HCT116 (cell line): ENCODE measurements around the gene ICAM2. TPM values are rescaled to one million over a fixed set of nuclear protein-coding genes. Genes with fewer than 3 reads are reported as not detected.

Experiments used
- ATAC-seq: fragments of 200-7000 bp; cut with Tn5 transposase; 2 replicates; pipeline ENCODE4 v1.9.1; 2020; ENCODE audit warnings: mild to moderate bottlenecking, moderate library complexity
- BruUV-seq: library from RNA; stranded (reverse); fragments of 400-500 nt; replicated peaks from 2 replicates; lab custom pipeline; 2021; lab: Mats Ljungman, UMichigan
- CTCF ChIA-PET: fragments of 300-600 bp; sonication (Branson Sonifier 250); formaldehyde crosslinking; loops from one replicate; lab custom pipeline; 2021; ENCODE audit warnings: antibody characterized with exemption; lab: Charles Lee
- POLR2A ChIA-PET: fragments of 300-600, 350-600 bp; sonication (Branson Sonifier 250); formaldehyde crosslinking; loops from one replicate; lab custom pipeline; 2021; ENCODE audit warnings: antibody characterized with exemption; lab: Charles Lee
- RAD21 ChIA-PET, 2 experiments: fragments of 300-600 bp; sonication (Branson Sonifier 250); formaldehyde crosslinking; loops; one replicate each; lab custom pipeline; 2023; ENCODE audit warnings: low total read pairs in 2 of 2; ENCODE audit not compliant: uncharacterized antibody in 2 of 2, unreplicated experiment in 2 of 2, low non-redundant PET in 1 of 2; lab: Charles Lee
- DNase-seq: peaks from one replicate; pipeline ENCODE4 v3.0.0-alpha.2; 2010; ENCODE audit warnings: low read depth, low spot score
- H2AFZ ChIP-seq: fragments of 200-600 bp; shearing (Covaris generic), sonication (generic); 2 replicates; pipeline ENCODE4 v1.6.1; 2017; ENCODE audit warnings: low read depth, mixed run types, mixed read lengths, antibody characterized with exemption, low read length; ENCODE audit not compliant: poor library complexity, severe bottlenecking
- H3K27ac ChIP-seq: 2 replicates; pipeline ENCODE4 v1.5.1; 2012; ENCODE audit warnings: low read depth, low read length
- H3K27me3 ChIP-seq: fragments of 200-600 bp; sonication (generic); 2 replicates; pipeline ENCODE4 v1.6.1; 2016; ENCODE audit warnings: mixed run types, low read length, mixed read lengths; ENCODE audit not compliant: insufficient read depth
- H3K36me3 ChIP-seq, 2 experiments: fragments of 200-500 bp in 1 of 2; fragments of 200-600 bp in 1 of 2; sonication (Bioruptor generic) in 1 of 2; sonication (generic) in 1 of 2; 2 replicates each; pipeline versions ENCODE4 v1.5.1 to v1.6.1; 2014 to 2016; ENCODE audit warnings: low read length in 2 of 2, inconsistent platforms in 1 of 2, mixed read lengths in 1 of 2, mixed run types in 1 of 2; ENCODE audit not compliant: insufficient read depth in 2 of 2, control insufficient read depth in 1 of 2
- H3K4me1 ChIP-seq, 2 experiments: fragments of 200-600 bp in 1 of 2; sonication (generic) in 1 of 2; 2 replicates each; pipeline versions ENCODE4 v1.5.1 to v1.6.1; 2012 to 2017; ENCODE audit warnings: low read length in 2 of 2, inconsistent platforms in 1 of 2, mild to moderate bottlenecking in 1 of 2, mixed read lengths in 1 of 2, mixed run types in 1 of 2, moderate library complexity in 1 of 2; ENCODE audit not compliant: insufficient read depth in 2 of 2, control insufficient read depth in 1 of 2
- H3K4me2 ChIP-seq: fragments of 200-600 bp; sonication (generic); 2 replicates; pipeline ENCODE4 v1.6.1; 2017; ENCODE audit warnings: mixed run types, low read length, mixed read lengths
- H3K4me3 ChIP-seq, 2 experiments: fragments of 200-600 bp in 1 of 2; sonication (generic) in 1 of 2; replicated peaks in 1 of 2; 2 replicates each; pipeline ENCODE4 v1.5.1; 2011 to 2016; ENCODE audit warnings: low read length in 2 of 2, control low read depth in 1 of 2, low read depth in 1 of 2, mild to moderate bottlenecking in 1 of 2, mixed read lengths in 1 of 2, mixed run types in 1 of 2
- H3K79me2 ChIP-seq: fragments of 200-600 bp; sonication (generic); 2 replicates; pipeline ENCODE4 v1.6.1; 2017; ENCODE audit warnings: mild to moderate bottlenecking, mixed run types, low read length, moderate library complexity, mixed read lengths; ENCODE audit not compliant: insufficient read depth
- H3K9ac ChIP-seq: fragments of 200-600 bp; sonication (generic); 2 replicates; pipeline ENCODE4 v1.6.1; 2016; ENCODE audit warnings: low read length, mixed read lengths
- H3K9me2 ChIP-seq: fragments of 200-600 bp; sonication (generic), shearing (Covaris generic); 2 replicates; pipeline ENCODE4 v1.6.1; 2017; ENCODE audit warnings: mixed run types, mild to moderate bottlenecking, moderate library complexity; ENCODE audit not compliant: insufficient read depth
- H3K9me3 ChIP-seq, 2 experiments: fragments of 200-500 bp in 1 of 2; fragments of 200-600 bp in 1 of 2; sonication (Bioruptor generic) in 1 of 2; sonication (generic) in 1 of 2; 2 replicates each; pipeline ENCODE4 v1.6.1; 2014 to 2017; ENCODE audit warnings: low read length in 2 of 2, mixed read lengths in 2 of 2, inconsistent platforms in 1 of 2, low read depth in 1 of 2, mild to moderate bottlenecking in 1 of 2, mixed run types in 1 of 2, moderate library complexity in 1 of 2; ENCODE audit not compliant: control insufficient read depth in 1 of 2, insufficient read depth in 1 of 2
- H4K20me1 ChIP-seq: fragments of 200-600 bp; sonication (generic), shearing (Covaris generic); 2 replicates; pipeline ENCODE4 v1.6.1; 2017; ENCODE audit warnings: mixed run types, mild to moderate bottlenecking, moderate library complexity; ENCODE audit not compliant: insufficient read depth
- CEBPB ChIP-seq: IDR thresholded peaks from 2 replicates; pipeline ENCODE4 v1.6.1; 2012; ENCODE audit warnings: low read depth
- CTCF ChIP-seq, 3 experiments: fragments of 200-600 bp in 1 of 3; sonication (generic) in 1 of 3; IDR thresholded peaks in 2 of 3; conservative IDR thresholded peaks in 1 of 3; 2 replicates each; pipeline ENCODE4 v1.5.1; 2012 to 2017; ENCODE audit warnings: low read depth in 2 of 3, low read length in 2 of 3, antibody characterized with exemption in 1 of 3, borderline replicate concordance in 1 of 3, control low read depth in 1 of 3, mild to moderate bottlenecking in 1 of 3, mixed read lengths in 1 of 3, mixed run types in 1 of 3, moderate library complexity in 1 of 3; ENCODE audit not compliant: insufficient read depth in 1 of 3
- EGR1 ChIP-seq: IDR thresholded peaks from 2 replicates; pipeline ENCODE4 v1.6.1; 2012; ENCODE audit warnings: low read depth
- ELF1 ChIP-seq: IDR thresholded peaks from 2 replicates; pipeline ENCODE4 v1.6.1; 2012; ENCODE audit warnings: low read depth, borderline replicate concordance
- EZH2 ChIP-seq: fragments of 200-600 bp; sonication (generic); IDR thresholded peaks from 2 replicates; pipeline ENCODE4 v1.6.1; 2017; ENCODE audit warnings: antibody characterized with exemption, mixed run types
- EZH2phosphoT487 ChIP-seq: fragments of 200-600 bp; IDR thresholded peaks from 2 replicates; pipeline ENCODE4 v1.6.1; 2018; ENCODE audit warnings: antibody characterized with exemption, borderline replicate concordance
- FOSL1 ChIP-seq: IDR thresholded peaks from 2 replicates; pipeline ENCODE4 v1.6.1; 2012; ENCODE audit warnings: low read depth
- JUND ChIP-seq: IDR thresholded peaks from 2 replicates; pipeline ENCODE4 v1.6.1; 2012
- MAX ChIP-seq: IDR thresholded peaks from 2 replicates; pipeline ENCODE4 v1.6.1; 2012
- POLR2A ChIP-seq: IDR thresholded peaks from 2 replicates; pipeline ENCODE4 v1.7.0; 2011; ENCODE audit warnings: borderline replicate concordance; ENCODE audit not compliant: insufficient read depth, insufficient read length; ENCODE audit errors: extremely low read depth
- RAD21 ChIP-seq: IDR thresholded peaks from 2 replicates; pipeline ENCODE4 v1.6.1; 2012; ENCODE audit warnings: low read depth, mild to moderate bottlenecking
- SIN3A ChIP-seq: IDR thresholded peaks from 2 replicates; pipeline ENCODE4 v1.6.1; 2012; ENCODE audit warnings: low read depth
- SP1 ChIP-seq: IDR thresholded peaks from 2 replicates; pipeline ENCODE4 v1.6.1; 2012; ENCODE audit warnings: low read depth
- SRF ChIP-seq: IDR thresholded peaks from 2 replicates; pipeline ENCODE4 v1.6.1; 2012; ENCODE audit warnings: low read depth
- TCF7L2 ChIP-seq: IDR thresholded peaks from 2 replicates; pipeline ENCODE4 v1.7.0; 2011; ENCODE audit warnings: borderline replicate concordance, inconsistent platforms; ENCODE audit not compliant: insufficient read depth, insufficient read length; ENCODE audit errors: extremely low read depth
- YY1 ChIP-seq: IDR thresholded peaks from 2 replicates; pipeline ENCODE4 v1.6.1; 2011; ENCODE audit warnings: low read length, low read depth, moderate library complexity, mild to moderate bottlenecking; ENCODE audit not compliant: insufficient replicate concordance; ENCODE audit errors: extremely low read depth
- intact Hi-C: fragments of 100-400 bp; cut with micrococcal nuclease; formaldehyde crosslinking; loops from 2 replicates; pipeline ENCODE4 v1.10.0; 2022
- total RNA-seq: library from RNA; stranded (reverse); gene quantifications from one replicate; pipeline ENCODE4 v1.2.1, GENCODE V29; 2021; ENCODE audit not compliant: unreplicated experiment

Gene ICAM2
- total RNA-seq, 1 experiment from 2014 or later = 0.61 TPM

- Histone ChIP-seq H3K36me3 (no peaks in the 10 kb centered on the region), H3K4me3 (no peak overlapping the region), H3K79me2 (no peaks in the 10 kb centered on the region), H3K9ac (no peak overlapping the region), H2AFZ (no peak overlapping the region), H3K4me1 (peaks cover 4 to 11% of the 10 kb centered on the region in 2 experiments; a peak in 3 of 4 replicates), H3K4me2 (no peak overlapping the region)
- intact Hi-C loops = no loop called here
- BruUV-seq = no TSS peak
- POLR2A ChIA-PET = no interaction called here
- TF ChIP-seq SIN3A (no peak), ELF1 (no peak), MAX (no peak), RAD21 (no peak), JUND (no peak), SP1 (no peak), YY1 (no peak), EGR1 (no peak)
- TF ChIP-seq, all 23 proteins: peak for 0
- ATAC-seq (no peak), DNase-seq (no peak)
- Histone ChIP-seq H3K9me3 (no peaks in the 10 kb centered on the region), H4K20me1 (no peaks in the 10 kb centered on the region), H3K27ac (no peak overlapping the region), H3K27me3 (no peaks in the 10 kb centered on the region), H3K9me2 (no peaks in the 10 kb centered on the region)
- RAD21 ChIA-PET = no interaction called here
- CTCF ChIA-PET = interaction anchor here (1.5 to 4.0 kb wide), 3 partner anchors 10 to 38 kb away, joined by 4 to 29 read pairs (median 4); partner anchors contain the start of gene GH1
These were observed 64.0 kb downstream of the ICAM2 start for GRCh38 chr17:63956296-63956920.

GRCh38 chr17:63955791-63956190, 64.6 kb downstream of the ICAM2 start:
- CTCF ChIA-PET = interaction anchor here (1.5 to 4.0 kb wide), 3 partner anchors 9 to 37 kb away, joined by 4 to 29 read pairs (median 4); partner anchors contain the start of gene GH1

More at GRCh38 chr17:63955791-63956190, 64.6 kb downstream of the ICAM2 start:
- ChIA-PET RAD21 (no interaction called here), POLR2A (no interaction called here)
- H3K9me2 ChIP-seq = no peaks in the 10 kb centered on the region
- intact Hi-C loops = no loop called here
- no peaks in the 10 kb centered on the region for H3K27me3 ChIP-seq
- H3K4me2 ChIP-seq = no peak overlapping the region
- H3K27ac ChIP-seq = no peak overlapping the region
- no peaks in the 10 kb centered on the region for H3K9me3 ChIP-seq
- peaks cover 0 to 9% of the 10 kb centered on the region in 2 experiments; a peak in 2 of 4 replicates for H3K4me1 ChIP-seq
- no peak overlapping the region for H3K4me3 ChIP-seq
- BruUV-seq = no TSS peak
- H2AFZ ChIP-seq = no peak overlapping the region
- H3K36me3 ChIP-seq = no peaks in the 10 kb centered on the region
- DNase-seq = no peak
- H4K20me1 ChIP-seq = no peaks in the 10 kb centered on the region
- H3K79me2 ChIP-seq = no peaks in the 10 kb centered on the region
- TF ChIP-seq TCF7L2 (no peak), EZH2 (no peak), SRF (no peak), CEBPB (no peak), MAX (no peak), RAD21 (no peak), POLR2A (no peak), ELF1 (no peak), SIN3A (no peak), YY1 (no peak), CTCF (IDR thresholded peaks at IDR 0.05 in 2 of 3, conservative IDR thresholded peaks at IDR 0.05 in 1 of 3; ENCODE audit: borderline replicate concordance in 1 of 3, insufficient read depth in 1 of 3, low read depth in 2 of 3, low read length in 2 of 3) (no peak), FOSL1 (no peak), EZH2phosphoT487 (no peak)
- no peak for ATAC-seq
- H3K9ac ChIP-seq = no peak overlapping the region
